Ovary (tissue), 9 donors: Measurements from ENCODE around the gene MUC3A. TPM values are rescaled to one million over a fixed set of nuclear protein-coding genes. Genes with fewer than 3 reads are reported as not detected.

Source experiments
- DNase-seq, 5 donors: peaks; one replicate each; pipeline ENCODE4 v3.0.0-alpha.2; 2019 to 2020
- H3K27ac ChIP-seq, 2 donors: fragments of 200-600 bp; one replicate each; pipeline versions ENCODE4 v1.5.1 to v1.8.0; 2019 to 2022
- H3K27me3 ChIP-seq: fragments of 200-600 bp; one replicate; pipeline ENCODE4 v1.8.0; 2022
- H3K36me3 ChIP-seq: fragments of 200-600 bp; sonication (generic); one replicate; pipeline ENCODE4 v1.5.1; 2019
- H3K4me1 ChIP-seq: one replicate; pipeline ENCODE4 v1.8.1; 2013; ENCODE audit warnings: mild to moderate bottlenecking, moderate library complexity; ENCODE audit not compliant: insufficient read depth
- H3K4me3 ChIP-seq: fragments of 200-600 bp; sonication (generic); one replicate; pipeline ENCODE4 v1.5.1; 2017
- H3K9me3 ChIP-seq, 2 donors: fragments of 200-600 bp in 1 of 2; sonication (generic) in 1 of 2; one replicate each; pipeline versions ENCODE4 v1.5.1 to v1.8.1; 2013 to 2019; ENCODE audit warnings: mild to moderate bottlenecking in 1 of 2, moderate library complexity in 1 of 2
- CTCF ChIP-seq, 3 donors: fragments of 450-650 bp in 2 of 3; fragments of 200-600 bp in 1 of 3; IDR thresholded peaks; one replicate each; pipeline versions ENCODE4 v1.5.1 to v1.8.0; 2016 to 2022; ENCODE audit warnings: antibody characterized with exemption in 3 of 3, mild to moderate bottlenecking in 1 of 3
- EP300 ChIP-seq: sonication (generic); formaldehyde crosslinking; IDR thresholded peaks from one replicate; pipeline ENCODE4 v1.6.1; 2017; ENCODE audit warnings: antibody characterized with exemption
- POLR2A ChIP-seq: fragments of 450-650 bp; IDR thresholded peaks from one replicate; pipeline ENCODE4 v1.6.1; 2017; ENCODE audit warnings: antibody characterized with exemption, mild to moderate bottlenecking, moderate library complexity
- WGBS, 3 donors: extraction: QIAGEN DNeasy Blood & Tissue Kit in 1 of 3; methylation state at CpG; one replicate each; pipeline versions ENCODE4 v1.1.5 to v1.1.7; 2013 to 2017; 5-methylcytosine and 5-hydroxymethylcytosine counted together
- intact Hi-C, 4 donors: fragments of 100-400 bp; cut with DNase I; formaldehyde crosslinking; loops; one replicate each; pipeline versions ENCODE4 v1.11.0 to v1.15.1; 2022 to 2023
- polyA plus RNA-seq, 2 donors: library from polyadenylated mRNA; stranded (reverse); fragments of 200-250 nt in 1 of 2; fragments of 350-450 nt in 1 of 2; fragmentation: Illumina TruSeq in 1 of 2; extraction: RNeasy Lipid Tissue Mini Kit (QIAGEN cat#74804) in 1 of 2; gene quantifications; one replicate each; pipeline ENCODE4 v1.2.3, GENCODE V29; 2013 to 2014
- total RNA-seq, 7 donors: library from RNA; depleted of rRNA in 2 of 7; stranded (reverse); fragments of >200 nt in 2 of 7; fragmentation: NEBNext Ultra II Directional in 3 of 7; extraction: Animal tissue kit (Norgen Biotek cat#: 25700) in 3 of 7; gene quantifications; one replicate each; pipeline versions ENCODE4 v1.1.0 to v1.2.4, GENCODE V29; 2016 to 2023
- donor health status: DM: no; HTN: no; CAD: no; lungs with moderate emphysema.
- donor health status: DM: no; HTN: no; CAD: no.
- donor health status: Bipolar disorder and iron deficiency.
- donor health status: DM: yes; HTN: yes; CAD: no.
- donor health status: DM: no; HTN: no; CAD: no.
- donor health status: DM: yes; HTN: yes; CAD: no.

Gene MUC3A
- total and polyA plus RNA-seq, 9 donors: 0.16 to 0.72 (median 0.43) TPM; not detected in 5

GRCh38 chr7:100942045-100942774, 7.1 kb upstream of the MUC3A start:
- intact Hi-C loops: no loop called here
- WGBS, 3 donors: 43 to 49% (median 49%) methylated on average over 9 of the region's 9 CpGs
- Histone ChIP-seq H3K36me3 (no peaks in the 10 kb centered on the region), H3K27me3 (no peaks in the 10 kb centered on the region), H3K9me3 (no peaks in the 10 kb centered on the region), H3K4me3 (no peak overlapping the region), H3K4me1 (no peaks in the 10 kb centered on the region), H3K27ac (no peak overlapping the region)
- DNase-seq: no peak
- TF ChIP-seq EP300 (no peak), CTCF (IDR thresholded peaks at IDR 0.05) (no peak), POLR2A (no peak)

- H3K27ac ChIP-seq: no peak overlapping the region
- H3K9me3 ChIP-seq: no peaks in the 10 kb centered on the region
- no peak overlapping the region for H3K4me3 ChIP-seq
- no peaks in the 10 kb centered on the region for H3K36me3 ChIP-seq
- TF ChIP-seq EP300 (no peak), POLR2A (no peak), CTCF (IDR thresholded peaks at IDR 0.05) (no peak)
- intact Hi-C loops: no loop called here
- H3K4me1 ChIP-seq: no peaks in the 10 kb centered on the region
- 77 to 88% (median 85%) methylated on average over 5 of the region's 5 CpGs for WGBS, 3 donors
- DNase-seq: no peak
- H3K27me3 ChIP-seq: no peaks in the 10 kb centered on the region
Observed at GRCh38 chr7:100943693-100944092, 5.6 kb upstream of the MUC3A start.

- H3K27me3 ChIP-seq: no peaks in the 10 kb centered on the region
- H3K36me3 ChIP-seq: no peaks in the 10 kb centered on the region
- WGBS, 3 donors: 71 to 92% (median 80%) methylated on average over 4 of the region's 4 CpGs
- intact Hi-C loops: no loop called here
- H3K9me3 ChIP-seq: no peaks in the 10 kb centered on the region
- DNase-seq: no peak
- no peaks in the 10 kb centered on the region for H3K4me1 ChIP-seq
- TF ChIP-seq POLR2A: no peak
- TF ChIP-seq EP300: no peak
- TF ChIP-seq CTCF (IDR thresholded peaks at IDR 0.05): no peak
- no peak overlapping the region for H3K27ac ChIP-seq
- H3K4me3 ChIP-seq: no peak overlapping the region
Observed at GRCh38 chr7:100944138-100944537, 5.2 kb upstream of the MUC3A start.

DNA sequence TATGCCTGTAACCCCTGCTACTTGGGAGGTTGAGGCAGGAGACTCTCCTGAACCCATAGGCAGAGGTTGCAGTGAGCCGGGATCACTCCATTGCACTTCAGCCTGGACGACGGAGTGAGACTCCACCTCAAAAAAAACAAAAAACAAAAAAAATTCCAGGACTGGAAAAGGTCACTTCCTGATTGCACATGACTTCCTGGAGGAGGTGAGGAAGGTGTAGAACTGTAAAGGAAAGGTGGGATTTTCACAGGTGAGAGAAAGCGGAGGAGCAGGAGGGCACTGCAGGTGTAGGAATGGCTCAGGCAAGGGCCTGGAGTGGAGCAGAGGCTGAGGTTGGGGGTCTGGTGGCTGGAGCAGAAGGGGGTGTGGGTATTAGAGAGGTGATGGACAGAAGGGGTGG, 3.2 kb upstream of the MUC3A start:
- no peaks in the 10 kb centered on the region for H3K9me3 ChIP-seq
- no peaks in the 10 kb centered on the region for H3K27me3 ChIP-seq
- intact Hi-C loops: no loop called here
- TF ChIP-seq CTCF (IDR thresholded peaks at IDR 0.05) (no peak), POLR2A (no peak), EP300 (no peak)
- no peak overlapping the region for H3K27ac ChIP-seq
- no peak for DNase-seq
- no peak overlapping the region for H3K4me3 ChIP-seq
- H3K36me3 ChIP-seq: no peaks in the 10 kb centered on the region
- H3K4me1 ChIP-seq: no peaks in the 10 kb centered on the region
- WGBS, 3 donors: 84 to 91% (median 91%) methylated on average over 4 of the region's 4 CpGs
